BJ (cell line): ENCODE measurements around the gene OR2Y1. TPM values are rescaled to one million over a fixed set of nuclear protein-coding genes. Genes with fewer than 3 reads are reported as not detected.
"Not testable (repeated sequence)": the region's sequence is repeated elsewhere in the genome, so short reads cannot be mapped to it uniquely, and the experiment has no call there.

Experiments used
- CTCF ChIA-PET: fragments of 350-600 bp; formaldehyde crosslinking; extraction: SDS; loops from one replicate; lab custom pipeline; 2021; ENCODE audit warnings: antibody characterized with exemption, inconsistent platforms; lab: Yijun Ruan, JAX
- POLR2A ChIA-PET: fragments of 300-600 bp; sonication (Branson Sonifier 250); formaldehyde crosslinking; extraction: SDS; loops from one replicate; lab custom pipeline; 2021; ENCODE audit warnings: antibody characterized with exemption; lab: Charles Lee
- DNase-seq: peaks from one replicate; pipeline ENCODE4 v3.0.0-alpha.2; 2011; ENCODE audit warnings: low read depth
- H3K27me3 ChIP-seq: 2 replicates; pipeline ENCODE4 v1.6.0; 2011; ENCODE audit warnings: low read length; ENCODE audit not compliant: control insufficient read depth, insufficient read depth
- H3K36me3 ChIP-seq: 2 replicates; pipeline ENCODE4 v1.5.1; 2011; ENCODE audit warnings: low read length; ENCODE audit not compliant: control insufficient read depth, insufficient read depth
- H3K4me3 ChIP-seq: 2 replicates; pipeline ENCODE4 v1.5.1; 2011; ENCODE audit warnings: low read depth, mild to moderate bottlenecking, control low read depth, low read length
- CTCF ChIP-seq: IDR thresholded peaks from 2 replicates; pipeline ENCODE4 v1.5.1; 2011; ENCODE audit warnings: low read depth, mild to moderate bottlenecking, control low read depth, inconsistent platforms, low read length, moderate library complexity; ENCODE audit not compliant: insufficient read depth
- polyA plus RNA-seq: library from polyadenylated mRNA; depleted of rRNA; stranded (reverse); fragments of >200 nt; gene quantifications from 2 replicates; pipeline ENCODE4 v1.2.3, GENCODE V29; 2011

OR2Y1 gene
- polyA plus RNA-seq, 1 experiment: not detected

GRCh38 chr5:180718810-180719453 is 20.9 kb downstream of the OR2Y1 start:
- Histone ChIP-seq H3K36me3 (no peaks in the 10 kb centered on the region), H3K4me3 (no peak overlapping the region), H3K27me3 (no peaks in the 10 kb centered on the region)
- TF ChIP-seq CTCF: peak; percentile 73
- peak; percentile 6 for DNase-seq
- ChIA-PET CTCF (interaction anchor here (0.6 to 2.1 kb wide), 10 partner anchors 10 to 1040 kb away, joined by 3 to 14 read pairs (median 4); no protein-coding TSS in a partner anchor), POLR2A (no interaction called here)

GRCh38 chr5:180717989-180718388 is 21.9 kb downstream of the OR2Y1 start:
- Histone ChIP-seq H3K4me3 (no peak overlapping the region), H3K36me3 (no peaks in the 10 kb centered on the region), H3K27me3 (no peaks in the 10 kb centered on the region)
- TF ChIP-seq CTCF: no peak
- no peak for DNase-seq
- CTCF ChIA-PET: interaction anchor here (0.8 to 2.1 kb wide), 7 partner anchors 9 to 480 kb away, joined by 3 to 14 read pairs (median 3); no protein-coding TSS in a partner anchor
- POLR2A ChIA-PET: no interaction called here

GRCh38 chr5:180704362-180704761 is 35.5 kb downstream of the OR2Y1 start:
- CTCF ChIA-PET: interaction anchor here (2.5 kb wide), 1 partner anchor 14 kb away, joined by 14 read pairs; no protein-coding TSS in a partner anchor
- no peak for TF ChIP-seq CTCF

GRCh38 chr5:180703912-180704311 is 35.9 kb downstream of the OR2Y1 start:
- TF ChIP-seq CTCF: no peak
- no peaks in the 10 kb centered on the region for H3K36me3 ChIP-seq
- POLR2A ChIA-PET: no interaction called here
- no peak overlapping the region for H3K4me3 ChIP-seq
- H3K27me3 ChIP-seq: no peaks in the 10 kb centered on the region
- CTCF ChIA-PET: interaction anchor here (2.5 kb wide), 1 partner anchor 14 kb away, joined by 14 read pairs; no protein-coding TSS in a partner anchor
- no peak for DNase-seq

More at GRCh38 chr5:180704362-180704761, 35.5 kb downstream of the OR2Y1 start:
- POLR2A ChIA-PET: no interaction called here
- Histone ChIP-seq H3K4me3 (no peak overlapping the region), H3K27me3 (no peaks in the 10 kb centered on the region), H3K36me3 (no peaks in the 10 kb centered on the region)
- no peak for DNase-seq

- H3K36me3 ChIP-seq, H3K27me3 ChIP-seq, DNase-seq, H3K4me3 ChIP-seq, POLR2A ChIA-PET: not testable (repeated sequence)
- CTCF ChIA-PET: interaction anchor here (2.5 kb wide), 1 partner anchor 15 kb away, joined by 14 read pairs; no protein-coding TSS in a partner anchor
Measured at GRCh38 chr5:180703371-180703770, 36.5 kb downstream of the OR2Y1 start.

GRCh38 chr5:180700440-180700839 is 39.4 kb downstream of the OR2Y1 start:
- H3K27me3 ChIP-seq, POLR2A ChIA-PET, DNase-seq, H3K4me3 ChIP-seq, CTCF ChIA-PET, H3K36me3 ChIP-seq: not testable (repeated sequence)
